GM12878 (cell line): ENCODE results near the gene AGFG1. TPM values are rescaled to one million over a fixed set of nuclear protein-coding genes. Genes with fewer than 3 reads are reported as not detected.

Experiments
- ATAC-seq: fragments of 200-7000 bp; cut with Tn5 transposase; 3 replicates; pipeline ENCODE4 v1.9.1; 2020; ENCODE audit warnings: mild to moderate bottlenecking, moderate library complexity
- BruUV-seq: library from RNA; stranded (reverse); fragments of 400-500 nt; replicated peaks from 2 replicates; lab custom pipeline; 2021; lab: Mats Ljungman, UMichigan
- CTCF ChIA-PET: fragments of 300-600 bp; sonication (Branson Sonifier 250); formaldehyde crosslinking; extraction: SDS; loops from one replicate; lab custom pipeline; 2021; ENCODE audit warnings: inconsistent platforms; lab: Yijun Ruan, JAX
- POLR2A ChIA-PET: fragments of 350-600 bp; formaldehyde crosslinking; extraction: SDS; loops from one replicate; lab custom pipeline; 2021; ENCODE audit warnings: inconsistent platforms; lab: Charles Lee
- RAD21 ChIA-PET: fragments of 300-600 bp; sonication (Branson Sonifier 250); formaldehyde crosslinking; loops from one replicate; lab custom pipeline; 2023; ENCODE audit warnings: antibody characterized with exemption; ENCODE audit not compliant: unreplicated experiment; lab: Charles Lee
- SMC1A ChIA-PET: fragments of 300-600 bp; sonication (Branson Sonifier 250); formaldehyde crosslinking; loops from one replicate; lab custom pipeline; 2023; ENCODE audit not compliant: unreplicated experiment, uncharacterized antibody; lab: Charles Lee
- DNase-seq: peaks from one replicate; pipeline ENCODE4 v3.0.0-alpha.2; 2011; ENCODE audit warnings: low read depth, low spot score
- FAIRE-seq: peaks from 3 replicates; lab custom pipeline; 2011; peaks lifted over from hg19 to GRCh38; lab: Jason Lieb, UNC
- H2AFZ ChIP-seq: 2 replicates; pipeline ENCODE4 v1.6.0; 2011; ENCODE audit warnings: low read depth, low read length, control low read depth; ENCODE audit not compliant: control insufficient read depth
- H3K27ac ChIP-seq: 2 replicates; pipeline ENCODE4 v1.5.1; 2011; ENCODE audit warnings: control low read depth; ENCODE audit not compliant: control insufficient read depth, insufficient read depth
- H3K27me3 ChIP-seq, 2 experiments: replicated peaks in 1 of 2; 2 replicates each; pipeline versions ENCODE4 v1.6.0 to v1.6.1; 2011; ENCODE audit warnings: low read length in 1 of 2; ENCODE audit not compliant: control insufficient read depth in 2 of 2, insufficient read depth in 2 of 2
- H3K36me3 ChIP-seq, 2 experiments: 2 replicates each; pipeline ENCODE4 v1.5.1; 2011; ENCODE audit warnings: low read length in 1 of 2; ENCODE audit not compliant: control insufficient read depth in 2 of 2, insufficient read depth in 2 of 2
- H3K4me1 ChIP-seq: 2 replicates; pipeline ENCODE4 v1.6.1; 2011; ENCODE audit warnings: mild to moderate bottlenecking, low read length, moderate library complexity, mixed read lengths; ENCODE audit not compliant: control insufficient read depth, insufficient read depth
- H3K4me2 ChIP-seq: 2 replicates; pipeline ENCODE4 v1.6.0; 2011; ENCODE audit warnings: control low read depth; ENCODE audit not compliant: control insufficient read depth, insufficient read depth
- H3K4me3 ChIP-seq: fragments of 200-600 bp; sonication (generic); 2 replicates; pipeline ENCODE4 v1.5.1; 2016
- H3K79me2 ChIP-seq: 2 replicates; pipeline ENCODE4 v1.6.0; 2011; ENCODE audit warnings: low read length; ENCODE audit not compliant: control insufficient read depth, insufficient read depth
- H3K9ac ChIP-seq: 2 replicates; pipeline ENCODE4 v1.8.0; 2011; ENCODE audit warnings: low read length, control low read depth, mixed read lengths; ENCODE audit not compliant: control insufficient read depth, insufficient read depth
- H3K9me3 ChIP-seq: replicated peaks from 3 replicates; pipeline ENCODE4 v1.5.1; 2011; ENCODE audit warnings: mild to moderate bottlenecking, low read length; ENCODE audit not compliant: control insufficient read depth, insufficient read depth
- H4K20me1 ChIP-seq: 2 replicates; pipeline ENCODE4 v1.6.0; 2011; ENCODE audit not compliant: control insufficient read depth, insufficient read depth
- BHLHE40 ChIP-seq, 2 experiments: fragments of 450-650 bp in 1 of 2; IDR thresholded peaks; 2 replicates each; pipeline ENCODE4 v1.6.1; 2011 to 2017; ENCODE audit warnings: low read depth in 2 of 2, borderline replicate concordance in 1 of 2, improper control_type of control experiment in 1 of 2, low read length in 1 of 2, mild to moderate bottlenecking in 1 of 2
- RAD51 ChIP-seq: fragments of 450-650 bp; IDR thresholded peaks from 2 replicates; pipeline ENCODE4 v1.6.1; 2016; ENCODE audit warnings: moderate library complexity, mild to moderate bottlenecking, inconsistent platforms
- WGBS: methylation state at CpG from one replicate; pipeline ENCODE4 v1.1.6; 2016; ENCODE audit warnings: low lambda C conversion rate; ENCODE audit not compliant: insufficient replicate concordance, insufficient coverage; ENCODE audit errors: missing lambda C conversion rate; 5-methylcytosine and 5-hydroxymethylcytosine counted together
- in situ Hi-C: fragments of 300-500 bp; cut with MboI; formaldehyde crosslinking; loops from 9 replicates; pipeline ENCODE4 v1.14.3; 2018; ENCODE audit warnings: mixed read lengths
- intact Hi-C: fragments of 100-400 bp; cut with micrococcal nuclease; formaldehyde crosslinking; loops from one replicate; pipeline ENCODE4 v1.14.2; 2022; ENCODE audit not compliant: unreplicated experiment
- polyA plus RNA-seq, 11 experiments: library from polyadenylated mRNA; depleted of rRNA in 4 of 11; unstranded in 6 of 11; stranded (reverse) in 5 of 11; fragments of >200 nt; fragmentation: Nextera tagmentation in 4 of 11; fragmentation: Illumina TruSeq in 1 of 11; extraction: Ambion mirVana in 4 of 11; extraction: Trizol in 1 of 11; gene quantifications; 1 replicate in 1 of 11; 2 replicates in 10 of 11; pipeline versions ENCODE4 v1.2.1 to v1.2.3, GENCODE V29; 2011 to 2016; ENCODE audit warnings: inconsistent platforms in 2 of 11, missing spikeins in 2 of 11, low read depth in 1 of 11
- total RNA-seq, 4 experiments: library from RNA; depleted of rRNA in 3 of 4; stranded (reverse); fragments of >200 nt in 3 of 4; fragmentation: Illumina TruSeq in 1 of 4; extraction: Trizol in 1 of 4; gene quantifications; 2 replicates each; pipeline versions ENCODE4 v1.2.1 to v1.2.3, GENCODE V29; 2013 to 2021
- TF ChIP-seq, protein P1 (sequence below): fragments of 450-650 bp; conservative IDR thresholded peaks from 2 replicates; pipeline ENCODE4 v1.6.1; 2017; ENCODE audit warnings: mild to moderate bottlenecking, moderate library complexity

Gene AGFG1
- total and polyA plus RNA-seq, 10 of the 15 experiments (the other 5 are each of a cell fraction or from before 2014, with no cell fraction given): 7.3 to 243 (median 81.7) TPM

DNA sequence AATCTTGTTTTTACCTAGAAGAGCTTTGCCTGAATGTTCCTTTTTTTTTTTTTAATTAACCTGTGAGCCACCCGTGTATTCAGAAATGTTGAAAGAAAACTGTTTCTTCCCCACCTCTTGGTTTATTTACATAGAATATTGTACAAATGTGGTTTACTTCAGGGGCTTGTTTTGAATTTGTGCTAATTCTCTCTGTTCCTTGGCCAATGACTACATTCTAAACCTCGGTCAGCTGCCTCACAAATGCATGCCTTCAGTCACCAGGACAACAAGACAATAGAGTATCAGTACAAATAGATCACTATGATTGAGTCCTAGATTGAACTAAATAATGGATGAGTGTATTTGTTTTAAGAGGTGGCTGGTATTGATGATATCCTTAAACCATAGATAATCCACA, 36.0 kb downstream of the AGFG1 start:
- ChIA-PET SMC1A (interaction anchor here (1.0 to 4.5 kb wide), 7 partner anchors 11 to 28 kb away, joined by 3 to 18 read pairs (median 4); no protein-coding TSS in a partner anchor), RAD21 (interaction anchor here (1.8 kb wide), 1 partner anchor 34 kb away, joined by 4 read pairs; no protein-coding TSS in a partner anchor), POLR2A (interaction anchor here (0.6 to 1.5 kb wide), 5 partner anchors 20 to 1741 kb away, joined by 4 to 8 read pairs (median 4); no protein-coding TSS in a partner anchor), CTCF (interaction anchor here (0.6 to 4.8 kb wide), 4 partner anchors 8 to 275 kb away, joined by 3 to 22 read pairs (median 6); no protein-coding TSS in a partner anchor)
- Histone ChIP-seq H3K4me1 (peaks cover 27% of the 10 kb centered on the region; the same call in 1 of the 2 replicates), H3K4me3 (no peak overlapping the region), H3K9me3 (no peaks in the 10 kb centered on the region), H2AFZ (no peak overlapping the region), H3K79me2 (peaks cover 96% of the 10 kb centered on the region), H4K20me1 (no peaks in the 10 kb centered on the region), H3K27me3 (no peaks in the 10 kb centered on the region), H3K4me2 (no peak overlapping the region), H3K36me3 (no peaks in the 10 kb centered on the region; a peak in 1 of 4 replicates)
- BruUV-seq: no TSS peak
- FAIRE-seq (no peak), ATAC-seq (peak; percentile 44), DNase-seq (no peak)
- 0% methylated on average over 2 of the region's 2 CpGs for WGBS
- intact Hi-C loops: no loop called here
- TF ChIP-seq RAD51 (peak; percentile 16; the same call in 1 of the 2 replicates), BHLHE40 (IDR thresholded peaks at IDR 0.05; ENCODE audit: borderline replicate concordance in 1 of 2, low read depth in 2 of 2, low read length in 1 of 2) (0 out of 4 replicates have a peak, but pooled peaks of 1 of the 2 experiments have one; percentile 12)
- TF ChIP-seq, protein P1, sequence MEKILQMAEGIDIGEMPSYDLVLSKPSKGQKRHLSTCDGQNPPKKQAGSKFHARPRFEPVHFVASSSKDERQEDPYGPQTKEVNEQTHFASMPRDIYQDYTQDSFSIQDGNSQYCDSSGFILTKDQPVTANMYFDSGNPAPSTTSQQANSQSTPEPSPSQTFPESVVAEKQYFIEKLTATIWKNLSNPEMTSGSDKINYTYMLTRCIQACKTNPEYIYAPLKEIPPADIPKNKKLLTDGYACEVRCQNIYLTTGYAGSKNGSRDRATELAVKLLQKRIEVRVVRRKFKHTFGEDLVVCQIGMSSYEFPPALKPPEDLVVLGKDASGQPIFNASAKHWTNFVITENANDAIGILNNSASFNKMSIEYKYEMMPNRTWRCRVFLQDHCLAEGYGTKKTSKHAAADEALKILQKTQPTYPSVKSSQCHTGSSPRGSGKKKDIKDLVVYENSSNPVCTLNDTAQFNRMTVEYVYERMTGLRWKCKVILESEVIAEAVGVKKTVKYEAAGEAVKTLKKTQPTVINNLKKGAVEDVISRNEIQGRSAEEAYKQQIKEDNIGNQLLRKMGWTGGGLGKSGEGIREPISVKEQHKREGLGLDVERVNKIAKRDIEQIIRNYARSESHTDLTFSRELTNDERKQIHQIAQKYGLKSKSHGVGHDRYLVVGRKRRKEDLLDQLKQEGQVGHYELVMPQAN: no peak
- TF ChIP-seq, all 136 proteins: peak for 2
- H3K9ac ChIP-seq: no peak overlapping the region
- in situ Hi-C loops: no loop called here
- H3K27ac ChIP-seq: no peak overlapping the region
